H1 (cell line): ENCODE measurements around the gene DNAI2. TPM values are rescaled to one million over a fixed set of nuclear protein-coding genes. Genes with fewer than 3 reads are reported as not detected.
A peak's percentile ranks its signal among the peaks of the same experiment; 100 is the strongest.

ENCODE experiments used
- CTCF ChIA-PET: fragments of 300-600 bp; sonication (Branson Sonifier 250); formaldehyde crosslinking; loops from one replicate; lab custom pipeline; 2021; ENCODE audit not compliant: partially characterized antibody; lab: Charles Lee
- POLR2A ChIA-PET: fragments of 300-600 bp; sonication (Branson Sonifier 250); formaldehyde crosslinking; loops from one replicate; lab custom pipeline; 2021; ENCODE audit warnings: inconsistent platforms; ENCODE audit not compliant: partially characterized antibody; lab: Charles Lee
- DNase-seq, 2 experiments: peaks; one replicate each; pipeline versions ENCODE4 v3.0.0 to v3.0.0-alpha.2; 2010 to 2022; ENCODE audit warnings: low spot score in 2 of 2, low read depth in 1 of 2, mixed read lengths in 1 of 2
- FAIRE-seq: peaks from 2 replicates; lab custom pipeline; 2011; peaks lifted over from hg19 to GRCh38; lab: Jason Lieb, UNC
- H2AFZ ChIP-seq: 2 replicates; pipeline ENCODE4 v1.8.1; 2012; ENCODE audit warnings: low read length, inconsistent platforms
- H2AK5ac ChIP-seq: 2 replicates; pipeline ENCODE4 v1.6.1; 2013; ENCODE audit warnings: low read depth, low read length
- H2BK120ac ChIP-seq: replicated peaks from 2 replicates; pipeline ENCODE3; 2013; ENCODE audit warnings: low read depth, low read length, inconsistent platforms
- H2BK12ac ChIP-seq: 2 replicates; pipeline ENCODE4 v1.6.1; 2013; ENCODE audit warnings: low read depth, low read length
- H2BK15ac ChIP-seq: 2 replicates; pipeline ENCODE4 v1.6.1; 2013; ENCODE audit warnings: low read length
- H2BK20ac ChIP-seq: 2 replicates; pipeline ENCODE4 v1.6.1; 2013; ENCODE audit warnings: low read length
- H2BK5ac ChIP-seq: 2 replicates; pipeline ENCODE4 v1.6.1; 2013; ENCODE audit warnings: low read depth, low read length
- H3K14ac ChIP-seq: 2 replicates; pipeline ENCODE4 v1.6.1; 2013; ENCODE audit warnings: inconsistent platforms; ENCODE audit not compliant: insufficient read length
- H3K18ac ChIP-seq: 2 replicates; pipeline ENCODE4 v1.6.1; 2013; ENCODE audit warnings: low read length; ENCODE audit errors: extremely low read depth
- H3K23ac ChIP-seq: 2 replicates; pipeline ENCODE4 v1.6.1; 2013; ENCODE audit warnings: inconsistent platforms; ENCODE audit not compliant: insufficient read length
- H3K23me2 ChIP-seq: 2 replicates; pipeline ENCODE4 v1.6.1; 2013; ENCODE audit warnings: low read depth, low read length
- H3K27ac ChIP-seq: 2 replicates; pipeline ENCODE4 v1.6.1; 2011; ENCODE audit warnings: low read depth, low read length, inconsistent platforms
- H3K27me3 ChIP-seq, 4 experiments: replicated peaks in 1 of 4; 1 replicate in 1 of 4; 2 replicates in 3 of 4; pipeline versions ENCODE4 v1.6.1 to v1.8.1; 2011 to 2013; ENCODE audit warnings: low read length in 3 of 4, mild to moderate bottlenecking in 3 of 4, inconsistent platforms in 2 of 4, mixed read lengths in 2 of 4, moderate library complexity in 1 of 4; ENCODE audit not compliant: control insufficient read depth in 3 of 4, insufficient read depth in 3 of 4; ENCODE audit errors: extremely low read depth in 1 of 4
- H3K36me3 ChIP-seq, 4 experiments: 2 replicates each; pipeline versions ENCODE4 v1.6.1 to v1.8.1; 2011 to 2013; ENCODE audit warnings: mild to moderate bottlenecking in 4 of 4, low read length in 3 of 4, moderate library complexity in 2 of 4, control low read depth in 1 of 4, inconsistent platforms in 1 of 4; ENCODE audit not compliant: insufficient read depth in 4 of 4, control insufficient read depth in 2 of 4
- H3K4ac ChIP-seq: replicated peaks from 2 replicates; pipeline ENCODE3; 2013; ENCODE audit warnings: low read length, low read depth, mixed read lengths, inconsistent platforms; ENCODE audit not compliant: insufficient read length
- H3K4me1 ChIP-seq, 4 experiments: replicated peaks in 1 of 4; 1 replicate in 1 of 4; 2 replicates in 3 of 4; pipeline versions ENCODE4 v1.6.1 to v1.8.1; 2011 to 2013; ENCODE audit warnings: low read length in 3 of 4, inconsistent platforms in 2 of 4, mixed read lengths in 1 of 4; ENCODE audit not compliant: insufficient read depth in 4 of 4, control insufficient read depth in 3 of 4
- H3K4me2 ChIP-seq, 2 experiments: 2 replicates each; pipeline versions ENCODE4 v1.6.1 to v1.8.1; 2011 to 2013; ENCODE audit warnings: low read depth in 2 of 2, low read length in 2 of 2, control low read depth in 1 of 2, inconsistent platforms in 1 of 2, mild to moderate bottlenecking in 1 of 2; ENCODE audit not compliant: insufficient read depth in 1 of 2
- H3K4me3 ChIP-seq, 4 experiments: fragments of 200-600, 300-600 bp in 1 of 4; sonication (generic), shearing (Covaris generic), sonication (Bioruptor Twin) in 1 of 4; 2 replicates each; pipeline versions ENCODE4 v1.5.1 to v1.8.1; 2011 to 2016; ENCODE audit warnings: low read length in 4 of 4, low read depth in 3 of 4, control low read depth in 2 of 4, inconsistent platforms in 2 of 4, mild to moderate bottlenecking in 2 of 4, mixed read lengths in 1 of 4, moderate library complexity in 1 of 4; ENCODE audit not compliant: insufficient read depth in 2 of 4; ENCODE audit errors: extremely low read depth in 1 of 4
- H3K56ac ChIP-seq: replicated peaks from 2 replicates; pipeline ENCODE3; 2013; ENCODE audit warnings: low read depth, mild to moderate bottlenecking, mixed read lengths, low read length, inconsistent platforms; ENCODE audit not compliant: insufficient read length
- H3K79me1 ChIP-seq: 2 replicates; pipeline ENCODE4 v1.6.1; 2013; ENCODE audit warnings: low read depth, low read length, control low read depth
- H3K79me2 ChIP-seq, 2 experiments: 2 replicates each; pipeline versions ENCODE4 v1.6.1 to v1.8.1; 2012 to 2013; ENCODE audit warnings: low read length in 2 of 2, mild to moderate bottlenecking in 2 of 2, inconsistent platforms in 1 of 2; ENCODE audit not compliant: insufficient read depth in 2 of 2, control insufficient read depth in 1 of 2
- H3K9ac ChIP-seq, 4 experiments: replicated peaks in 1 of 4; 1 replicate in 1 of 4; 2 replicates in 3 of 4; pipeline versions ENCODE4 v1.6.1 to v1.8.1; 2011 to 2013; ENCODE audit warnings: low read depth in 3 of 4, low read length in 3 of 4, control low read depth in 2 of 4, mild to moderate bottlenecking in 2 of 4, moderate library complexity in 2 of 4, inconsistent platforms in 1 of 4; ENCODE audit errors: extremely low read depth in 1 of 4
- H3K9me3 ChIP-seq, 2 experiments: 2 replicates each; pipeline versions ENCODE4 v1.6.1 to v1.8.1; 2012 to 2013; ENCODE audit warnings: mild to moderate bottlenecking in 2 of 2, moderate library complexity in 2 of 2, control low read depth in 1 of 2, inconsistent platforms in 1 of 2, low read depth in 1 of 2, low read length in 1 of 2, mixed read lengths in 1 of 2; ENCODE audit not compliant: insufficient read depth in 2 of 2
- H4K20me1 ChIP-seq, 2 experiments: replicated peaks in 1 of 2; 2 replicates each; pipeline versions ENCODE3 to v1.8.1; 2011 to 2013; ENCODE audit warnings: inconsistent platforms in 2 of 2, low read length in 2 of 2, mild to moderate bottlenecking in 1 of 2; ENCODE audit not compliant: insufficient read depth in 2 of 2, control insufficient read depth in 1 of 2
- H4K5ac ChIP-seq: 2 replicates; pipeline ENCODE4 v1.6.1; 2013; ENCODE audit warnings: low read length, low read depth, mixed read lengths, inconsistent platforms; ENCODE audit not compliant: insufficient read length
- H4K8ac ChIP-seq: 2 replicates; pipeline ENCODE4 v1.8.0; 2013; ENCODE audit warnings: mild to moderate bottlenecking, moderate library complexity, low read length, inconsistent platforms; ENCODE audit not compliant: insufficient read depth; ENCODE audit errors: extremely low read depth
- H4K91ac ChIP-seq: replicated peaks from 2 replicates; pipeline ENCODE3; 2013; ENCODE audit warnings: low read length, mixed read lengths, inconsistent platforms; ENCODE audit not compliant: insufficient read length
- CBX5 ChIP-seq: fragments of 300-800, 300-1000 bp; sonication (generic); IDR thresholded peaks from 2 replicates; pipeline ENCODE4 v1.7.1; 2016; ENCODE audit warnings: antibody characterized with exemption, low read length, low read depth
- EP300 ChIP-seq, 2 experiments: IDR thresholded peaks; 1 replicate in 1 of 2; 2 replicates in 1 of 2; pipeline ENCODE4 v1.6.1; 2011 to 2012; ENCODE audit warnings: low read depth in 2 of 2, low read length in 2 of 2, mild to moderate bottlenecking in 2 of 2, borderline replicate concordance in 1 of 2, inconsistent platforms in 1 of 2, moderate library complexity in 1 of 2
- GTF2F1 ChIP-seq: IDR thresholded peaks from 2 replicates; pipeline ENCODE4 v1.6.1; 2012; ENCODE audit warnings: low read depth, low read length, improper control_type of control experiment, borderline replicate concordance
- HDAC6 ChIP-seq: IDR thresholded peaks from one replicate; pipeline ENCODE4 v1.7.1; 2012; ENCODE audit warnings: low read depth, mild to moderate bottlenecking, inconsistent platforms, low read length, moderate library complexity
- JUN ChIP-seq: IDR thresholded peaks from 2 replicates; pipeline ENCODE4 v1.6.1; 2011; ENCODE audit warnings: low read depth, mild to moderate bottlenecking, improper control_type of control experiment, low read length
- JUND ChIP-seq: IDR thresholded peaks from 2 replicates; pipeline ENCODE4 v1.6.1; 2011; ENCODE audit warnings: mild to moderate bottlenecking, improper control_type of control experiment, low read length
- POLR2AphosphoS5 ChIP-seq: IDR thresholded peaks from 2 replicates; pipeline ENCODE4 v1.6.1; 2011; ENCODE audit warnings: low read depth, low read length
- RAD21 ChIP-seq, 2 experiments: IDR thresholded peaks in 1 of 2; conservative IDR thresholded peaks in 1 of 2; 2 replicates each; pipeline ENCODE4 v1.6.1; 2011; ENCODE audit warnings: low read depth in 2 of 2, low read length in 2 of 2, improper control_type of control experiment in 1 of 2, inconsistent platforms in 1 of 2, mild to moderate bottlenecking in 1 of 2, moderate library complexity in 1 of 2
- RNF2 ChIP-seq: fragments of 200-900, 300-1000 bp; sonication (generic); IDR thresholded peaks from 2 replicates; pipeline ENCODE4 v1.7.1; 2016; ENCODE audit warnings: borderline replicate concordance, low read depth, mild to moderate bottlenecking, antibody characterized with exemption, low read length; ENCODE audit not compliant: poor library complexity, severe bottlenecking; ENCODE audit errors: missing control alignments
- RXRA ChIP-seq: IDR thresholded peaks from 2 replicates; pipeline ENCODE4 v1.6.1; 2011; ENCODE audit warnings: low read depth, mild to moderate bottlenecking, low read length, moderate library complexity; ENCODE audit not compliant: insufficient read depth
- SP2 ChIP-seq: IDR thresholded peaks from 2 replicates; pipeline ENCODE4 v1.6.1; 2012; ENCODE audit warnings: mild to moderate bottlenecking, low read length, inconsistent platforms
- TAF7 ChIP-seq: optimal IDR thresholded peaks from 2 replicates; pipeline ENCODE3; 2011; ENCODE audit warnings: low read depth, mild to moderate bottlenecking, inconsistent platforms, low read length, moderate library complexity, borderline replicate concordance
- WGBS, 2 experiments: shearing (Covaris generic) in 1 of 2; methylation state at CpG; one replicate each; pipeline versions ENCODE4 v1.1.6 to v1.1.7; 2013 to 2015; ENCODE audit warnings: low lambda C conversion rate in 2 of 2, mixed read lengths in 2 of 2, inconsistent platforms in 1 of 2, low coverage in 1 of 2, missing lambda C conversion rate in 1 of 2; ENCODE audit not compliant: insufficient replicate concordance in 2 of 2, insufficient coverage in 1 of 2, insufficient read length in 1 of 2; ENCODE audit errors: extremely low coverage in 1 of 2, missing lambda C conversion rate in 1 of 2; 5-methylcytosine and 5-hydroxymethylcytosine counted together
- polyA plus RNA-seq, 7 experiments: library from polyadenylated mRNA; depleted of rRNA in 3 of 7; stranded (reverse) in 5 of 7; unstranded in 2 of 7; fragments of >200 nt in 5 of 7; fragments of 200-250 nt in 2 of 7; gene quantifications; 1 replicate in 5 of 7; 2 replicates in 1 of 7; 4 replicates in 1 of 7; pipeline versions ENCODE4 v1.2.1 to v1.2.3, GENCODE V29; 2011 to 2013; ENCODE audit warnings: missing spikeins in 2 of 7, mixed read lengths in 2 of 7
- total RNA-seq: library from RNA; stranded (reverse); fragmentation: NEBNext Ultra II Directional; extraction: Animal tissue kit (Norgen Biotek cat#: 25700); gene quantifications from 2 replicates; pipeline ENCODE4 v1.2.1, GENCODE V29; 2021

DNAI2 gene
- total and polyA plus RNA-seq, 2 of the 8 experiments (the other 6 are each of a cell fraction or from before 2014, with no cell fraction given), result 0.08 to 0.15 TPM

GRCh38 chr17:74337834-74338500 is 63.9 kb downstream of the DNAI2 start:
- no peak overlapping the region for H2BK15ac ChIP-seq
- H4K5ac ChIP-seq, result no peak overlapping the region
- no peak overlapping the region for H2BK5ac ChIP-seq
- H3K36me3 ChIP-seq, result no peaks in the 10 kb centered on the region
- CTCF ChIA-PET, result interaction anchor here (0.6 to 7.3 kb wide), 5 partner anchors 9 to 100 kb away, joined by 3 to 55 read pairs (median 7); partner anchors contain the start of gene GPR142
- H4K8ac ChIP-seq, result peak overlapping the region; percentile 53
- H4K20me1 ChIP-seq, result no peaks in the 10 kb centered on the region
- no peak overlapping the region for H3K4me2 ChIP-seq
- H3K23ac ChIP-seq, result no peak overlapping the region
- no peaks in the 10 kb centered on the region for H3K79me2 ChIP-seq
- POLR2A ChIA-PET, result interaction anchor here (1.5 kb wide), 1 partner anchor 8 kb away, joined by 4 read pairs; no protein-coding TSS in a partner anchor
- no peak overlapping the region for H2BK120ac ChIP-seq
- no peak for FAIRE-seq
- no peaks in the 10 kb centered on the region for H3K23me2 ChIP-seq
- DNase-seq, result no peak
- H3K56ac ChIP-seq, result no peak overlapping the region
- H3K14ac ChIP-seq, result no peak overlapping the region
- H3K9ac ChIP-seq, result no peak overlapping the region
- H3K79me1 ChIP-seq, result no peaks in the 10 kb centered on the region
- H3K18ac ChIP-seq, result no peak overlapping the region
- WGBS, 2 experiments, result 86% methylated on average over 12 of the region's 12 CpGs; no CpG with 5 or more reads in 1 of the 2 experiments
- H3K4ac ChIP-seq, result no peak overlapping the region
- H2BK20ac ChIP-seq, result no peak overlapping the region
- peaks cover 7 to 13% of the 10 kb centered on the region in 2 experiments; a peak in 2 of 4 replicates for H3K9me3 ChIP-seq
- H4K91ac ChIP-seq, result no peak overlapping the region
- H3K4me3 ChIP-seq, result no peak overlapping the region
- no peaks in the 10 kb centered on the region; a peak in 1 of 7 replicates for H3K27me3 ChIP-seq
- H3K27ac ChIP-seq, result no peak overlapping the region
- H3K4me1 ChIP-seq, result peaks cover 0 to 9% (median 4%) of the 10 kb centered on the region in 4 experiments; a peak in 4 of 7 replicates
- H2BK12ac ChIP-seq, result no peak overlapping the region
- 0 out of 2 replicates have a peak overlapping the region, but pooled peaks have one; percentile 15 for H2AK5ac ChIP-seq
- no peak overlapping the region for H2AFZ ChIP-seq
- TF ChIP-seq CBX5, result no peak
- no peak for TF ChIP-seq JUN
- no peak for TF ChIP-seq JUND
- no peak for TF ChIP-seq EP300 (IDR thresholded peaks at IDR 0.05; ENCODE audit: borderline replicate concordance in 1 of 2, low read depth in 2 of 2, low read length in 2 of 2)
- no peak for TF ChIP-seq RAD21 (IDR thresholded peaks at IDR 0.05 in 1 of 2, conservative IDR thresholded peaks at IDR 0.05 in 1 of 2; ENCODE audit: low read depth in 2 of 2, low read length in 2 of 2)
- TF ChIP-seq GTF2F1, result no peak
- TF ChIP-seq RNF2, result no peak
- TF ChIP-seq TAF7, result no peak
- no peak for TF ChIP-seq POLR2AphosphoS5
- TF ChIP-seq SP2, result no peak
- TF ChIP-seq RXRA, result no peak
- TF ChIP-seq HDAC6, result no peak
